GM13977 (cell line): ENCODE data around the gene FKBP14.

Experiments used
- DNase-seq: peaks from one replicate; pipeline ENCODE4 v3.0.0; 2012; ENCODE audit warnings: low spot score
- in situ Hi-C: fragments of 300-500 bp; cut with MboI; formaldehyde crosslinking; loops from one replicate; pipeline ENCODE4 v1.12.0; 2022; ENCODE audit warnings: low sequenced_read_pairs, low pct_unique_long_range_greater_than_20kb, mixed read lengths, inconsistent platforms; ENCODE audit not compliant: unreplicated experiment
- TF ChIP-seq, protein P1 (sequence below): IDR thresholded peaks from 2 replicates; pipeline ENCODE4 v1.5.1; 2012; ENCODE audit warnings: mild to moderate bottlenecking, control low read depth; ENCODE audit not compliant: insufficient read depth; ENCODE audit errors: extremely low read depth, missing control alignments

The FKBP14 gene

DNA sequence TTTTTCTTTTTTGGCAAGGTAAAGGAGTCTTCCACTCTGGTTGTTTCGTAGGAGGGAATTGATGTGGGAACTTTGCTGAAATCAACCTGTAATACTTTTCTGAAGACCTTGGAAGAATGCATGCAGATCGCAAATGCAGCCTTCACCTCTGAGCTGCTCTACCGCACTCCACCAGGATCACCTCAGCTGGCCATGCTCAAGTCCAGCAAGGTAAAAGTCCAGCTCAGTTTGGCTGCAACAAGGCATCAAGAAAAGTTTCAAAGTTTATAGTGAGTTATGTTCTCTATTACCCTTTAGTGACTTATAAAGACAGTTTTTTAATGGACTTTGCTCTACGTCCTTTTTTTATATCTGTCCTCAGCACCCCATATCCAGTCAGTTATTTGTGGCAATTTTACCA is 22.7 kb upstream of the FKBP14 start:
- in situ Hi-C loops, result no loop called here
- no peak for DNase-seq
- TF ChIP-seq, protein P1, sequence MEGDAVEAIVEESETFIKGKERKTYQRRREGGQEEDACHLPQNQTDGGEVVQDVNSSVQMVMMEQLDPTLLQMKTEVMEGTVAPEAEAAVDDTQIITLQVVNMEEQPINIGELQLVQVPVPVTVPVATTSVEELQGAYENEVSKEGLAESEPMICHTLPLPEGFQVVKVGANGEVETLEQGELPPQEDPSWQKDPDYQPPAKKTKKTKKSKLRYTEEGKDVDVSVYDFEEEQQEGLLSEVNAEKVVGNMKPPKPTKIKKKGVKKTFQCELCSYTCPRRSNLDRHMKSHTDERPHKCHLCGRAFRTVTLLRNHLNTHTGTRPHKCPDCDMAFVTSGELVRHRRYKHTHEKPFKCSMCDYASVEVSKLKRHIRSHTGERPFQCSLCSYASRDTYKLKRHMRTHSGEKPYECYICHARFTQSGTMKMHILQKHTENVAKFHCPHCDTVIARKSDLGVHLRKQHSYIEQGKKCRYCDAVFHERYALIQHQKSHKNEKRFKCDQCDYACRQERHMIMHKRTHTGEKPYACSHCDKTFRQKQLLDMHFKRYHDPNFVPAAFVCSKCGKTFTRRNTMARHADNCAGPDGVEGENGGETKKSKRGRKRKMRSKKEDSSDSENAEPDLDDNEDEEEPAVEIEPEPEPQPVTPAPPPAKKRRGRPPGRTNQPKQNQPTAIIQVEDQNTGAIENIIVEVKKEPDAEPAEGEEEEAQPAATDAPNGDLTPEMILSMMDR, result no peak

DNA sequence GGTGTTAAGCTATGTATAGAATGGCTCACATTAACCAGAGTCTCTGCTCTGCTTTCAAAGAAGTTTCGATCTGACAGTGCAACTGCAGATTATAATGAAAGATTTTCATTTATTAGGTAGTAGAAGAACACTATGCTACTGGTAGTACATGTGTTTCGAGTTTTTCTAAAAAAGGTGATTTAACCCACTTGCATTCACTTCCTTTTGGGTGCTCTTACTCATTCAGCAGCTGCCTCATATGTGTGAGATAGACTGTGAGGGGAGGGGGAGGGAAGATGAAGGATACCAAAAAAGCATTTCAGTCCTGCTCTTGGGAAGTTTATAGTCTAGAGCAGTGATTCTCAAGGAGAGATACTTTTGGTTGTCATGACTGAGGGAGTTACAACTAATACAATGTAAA is 22.1 kb upstream of the FKBP14 start:
- TF ChIP-seq, protein P1, result no peak
- DNase-seq, result no peak
- in situ Hi-C loops, result no loop called here

DNA sequence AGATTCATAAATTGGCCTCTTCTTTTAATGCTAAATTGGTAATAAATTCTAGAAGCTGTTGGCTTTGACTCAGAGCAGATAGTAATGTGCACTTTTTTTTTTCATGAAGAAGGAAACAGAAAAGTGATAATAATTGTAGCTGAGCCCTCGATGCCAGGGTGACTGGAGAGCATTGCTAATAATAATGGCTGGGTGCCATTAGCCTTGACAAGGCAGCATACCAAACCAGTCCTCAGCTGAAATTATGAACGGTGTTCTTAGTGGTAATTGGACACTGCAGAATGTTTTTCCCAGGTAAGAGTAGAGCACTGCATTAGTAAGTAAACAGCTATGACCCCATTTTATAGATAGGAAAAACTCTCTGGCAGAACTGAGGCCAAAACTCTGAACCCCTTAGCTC is 20.6 kb upstream of the FKBP14 start:
- TF ChIP-seq, protein P1, result no peak
- in situ Hi-C loops, result no loop called here
- no peak for DNase-seq

DNA sequence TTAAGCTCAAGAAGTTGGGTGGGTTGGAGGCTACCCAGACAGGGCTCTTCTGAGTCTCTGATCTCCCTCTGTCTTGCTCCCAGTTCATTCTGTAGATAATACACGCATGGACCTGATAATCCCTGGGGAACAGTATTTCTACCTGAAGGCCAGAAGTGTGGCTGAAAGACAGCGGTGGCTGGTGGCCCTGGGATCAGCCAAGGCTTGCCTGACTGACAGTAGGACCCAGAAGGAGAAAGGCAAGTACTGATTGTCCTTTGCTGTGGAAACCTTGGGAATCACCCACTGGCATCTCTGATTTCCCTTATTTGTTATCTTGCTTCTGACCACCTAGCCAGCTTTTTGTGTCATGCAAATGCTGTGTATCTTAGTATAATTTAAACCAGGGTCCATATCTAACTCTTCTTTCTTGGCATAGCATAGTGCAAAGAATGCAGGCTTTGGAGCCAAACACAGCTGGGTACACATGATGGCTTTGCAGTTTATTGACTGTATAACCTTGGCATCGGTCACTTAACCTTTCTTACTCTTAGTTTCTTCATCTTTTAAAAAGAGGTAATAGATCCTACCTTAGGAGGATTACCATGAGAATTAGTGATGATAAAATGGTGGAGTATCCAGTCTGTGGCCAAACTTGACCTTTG is 19.7 kb upstream of the FKBP14 start:
- no peak for DNase-seq
- in situ Hi-C loops, result no loop called here
- TF ChIP-seq, protein P1, result no peak

DNA sequence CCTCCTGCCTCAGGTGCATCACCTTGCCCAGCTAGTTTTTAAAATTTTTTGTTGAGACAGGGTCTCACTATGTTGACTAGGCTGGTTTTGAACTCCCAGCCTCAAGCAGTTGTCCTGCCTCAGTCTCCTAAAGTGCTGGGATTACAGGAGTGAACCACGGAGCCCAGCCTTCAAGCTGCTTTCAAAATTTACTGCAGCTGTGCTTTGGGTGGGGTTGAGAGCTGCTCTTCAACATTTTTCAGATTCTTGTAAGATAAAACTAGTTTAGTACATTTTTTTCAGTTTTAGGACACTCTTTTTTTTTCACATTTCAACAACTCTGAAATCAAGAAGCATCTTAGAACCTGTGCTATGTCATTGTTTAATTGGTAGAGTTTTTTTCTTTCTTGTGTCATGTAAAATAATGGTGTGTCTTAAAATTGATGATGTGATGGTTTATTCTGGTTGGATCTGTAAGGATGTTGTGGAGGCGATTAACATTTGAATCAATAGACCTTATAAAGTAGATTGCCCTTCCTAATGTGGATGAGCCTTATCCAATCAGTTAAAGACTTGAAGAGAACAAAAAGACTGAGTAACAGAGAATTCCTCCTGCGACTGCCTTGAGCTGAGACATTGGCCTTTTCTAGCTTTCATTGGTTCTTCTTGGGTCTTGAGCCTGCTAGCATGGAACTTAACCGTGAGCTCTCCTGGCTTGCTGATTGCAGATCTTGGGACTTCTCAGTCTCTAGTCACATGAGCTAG is 15.2 kb upstream of the FKBP14 start:
- TF ChIP-seq, protein P1, result no peak
- in situ Hi-C loops, result no loop called here
- no peak for DNase-seq

DNA sequence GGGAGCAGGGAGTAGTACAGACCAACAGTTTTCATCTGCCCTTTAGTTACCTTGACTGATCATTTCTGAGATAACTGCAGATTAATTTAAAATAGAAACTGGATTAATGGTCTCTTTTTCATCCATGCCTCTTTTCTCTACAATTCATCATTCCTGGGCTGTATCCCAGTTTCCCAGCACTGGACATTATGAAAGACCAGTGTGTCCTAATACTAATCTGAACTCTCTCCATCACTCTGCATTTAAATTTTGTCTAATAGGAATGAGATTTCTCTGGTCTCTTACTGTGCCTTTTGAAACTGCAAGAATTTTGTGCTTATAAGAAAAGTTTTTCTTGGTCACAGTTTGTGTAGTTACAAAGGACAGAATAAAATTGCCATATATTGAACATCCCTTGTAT is 14.4 kb upstream of the FKBP14 start:
- in situ Hi-C loops, result no loop called here
- DNase-seq, result no peak
- TF ChIP-seq, protein P1, result no peak
